Measurements from ENCODE around the gene RUSC1.

GRCh38 chr1:155278689-155279160 is 42.0 kb upstream of the RUSC1 start:
- TF ChIP-seq ZNF629 (tag by site-specific recombination; IDR thresholded peaks at IDR 0.05) (no peak), ZNF785 (tag by site-specific recombination; IDR thresholded peaks at IDR 0.05) (no peak), CTCF (tag by site-specific recombination; IDR thresholded peaks at IDR 0.05) (no peak), ZNF530 (tag by site-specific recombination; IDR thresholded peaks at IDR 0.05; ENCODE audit: low read depth) (no peak), ZNF488 (tag by site-specific recombination; IDR thresholded peaks at IDR 0.05) (no peak), ZNF10 (tag by site-specific recombination; IDR thresholded peaks at IDR 0.05) (no peak), ZNF777 (tag by site-specific recombination; IDR thresholded peaks at IDR 0.05; ENCODE audit: borderline replicate concordance) (no peak), ZNF394 (tag by site-specific recombination; IDR thresholded peaks at IDR 0.05; ENCODE audit: borderline replicate concordance) (no peak), PRDM2 (tag by site-specific recombination; IDR thresholded peaks at IDR 0.05; ENCODE audit: borderline replicate concordance) (no peak), ZSCAN16 (tag by site-specific recombination; IDR thresholded peaks at IDR 0.05) (no peak), ZNF302 (tag by site-specific recombination; IDR thresholded peaks at IDR 0.05; ENCODE audit: low read depth) (no peak), KLF16 (tag by site-specific recombination; IDR thresholded peaks at IDR 0.05) (no peak), ZNF362 (tag by site-specific recombination; IDR thresholded peaks at IDR 0.05) (no peak)
